ENCODE data around the gene PRM1. TPM values are rescaled to one million over a fixed set of nuclear protein-coding genes. Genes with fewer than 3 reads are reported as not detected.

Gene PRM1
- total and polyA plus RNA-seq, 4 experiments from 2014 or later, result not detected

DNA sequence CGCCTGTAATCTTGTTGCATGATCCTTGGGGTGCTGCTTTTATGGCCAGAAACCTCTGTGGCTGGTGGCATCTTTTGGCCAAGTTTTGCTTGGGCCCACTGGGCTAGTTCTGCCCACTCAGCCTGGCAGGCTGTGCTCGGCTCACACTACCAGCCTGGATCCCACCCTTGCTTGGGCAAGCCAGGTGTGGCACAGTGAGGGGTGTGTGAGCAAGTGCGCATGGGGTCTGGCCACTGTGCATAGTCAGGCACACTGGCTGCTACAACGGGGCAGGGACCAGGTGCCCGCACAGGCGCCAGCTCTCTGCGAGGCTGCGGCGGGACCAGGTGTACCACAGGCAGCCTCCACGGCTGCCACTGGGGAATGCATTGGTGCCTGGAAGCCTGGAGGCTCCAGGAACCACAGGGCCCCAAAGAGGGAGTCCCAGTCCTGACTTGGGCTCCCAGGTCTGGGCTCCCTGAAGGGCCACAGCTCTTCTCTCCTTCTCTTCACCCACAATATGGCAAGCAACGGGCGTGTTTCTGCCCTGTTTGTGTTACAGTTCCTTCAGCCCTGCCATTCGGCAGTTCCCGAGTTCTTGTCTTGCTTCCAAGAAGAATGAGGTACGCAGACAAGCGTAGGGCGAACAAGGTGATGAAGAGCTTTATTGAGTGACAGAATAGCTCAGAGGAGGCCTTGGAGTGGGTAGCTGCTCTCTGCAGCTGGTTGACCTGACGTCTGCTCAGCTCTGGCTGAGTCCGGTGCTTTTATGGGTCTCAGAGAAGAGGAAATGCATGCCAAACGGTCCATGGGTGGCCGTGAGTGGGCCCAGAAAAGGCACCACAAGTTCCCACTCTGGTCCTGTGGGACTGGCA is 26.7 kb upstream of the PRM1 start:
- no peaks in the 10 kb centered on the region for H3K36me3 ChIP-seq (ENCODE audit: insufficient read depth, low read length)
- no peaks in the 10 kb centered on the region for H3K36me3 Mint-ChIP-seq
- peaks cover 17 to 32% (median 26%) of the 10 kb centered on the region in 4 donors for H3K4me1 Mint-ChIP-seq
- intact Hi-C loops (cut with micrococcal nuclease), result no loop called here
- H3K27ac Mint-ChIP-seq, result no peak overlapping the region
- H3K9me3 Mint-ChIP-seq, result peaks cover 0 to 2% (median 0%) of the 10 kb centered on the region in 8 donors
- no peaks in the 10 kb centered on the region for H3K27me3 ChIP-seq (ENCODE audit: insufficient read depth, low read length)
- peaks cover 30% of the 10 kb centered on the region for H3K4me1 ChIP-seq (ENCODE audit: insufficient read depth, low read length)
- no peak overlapping the region for H3K4me3 Mint-ChIP-seq
- no peaks in the 10 kb centered on the region for H3K9me3 ChIP-seq (ENCODE audit: control insufficient read depth in 1 of 2, low read length in 2 of 2)
- no peak overlapping the region for H3K4me3 ChIP-seq (ENCODE audit: low read length in 2 of 2)
- CTCF ChIA-PET (ENCODE audit: partially characterized antibody), result interaction anchor here (1.0 kb wide), 1 partner anchor 55 kb away, joined by 4 read pairs; no protein-coding TSS in a partner anchor
- DNase-seq, result no peak
- POLR2A ChIA-PET (ENCODE audit: partially characterized antibody), result no interaction called here
- H3K27ac ChIP-seq (ENCODE audit: low read depth, low read length), result no peak overlapping the region
- no peaks in the 10 kb centered on the region for H3K27me3 Mint-ChIP-seq

DNA sequence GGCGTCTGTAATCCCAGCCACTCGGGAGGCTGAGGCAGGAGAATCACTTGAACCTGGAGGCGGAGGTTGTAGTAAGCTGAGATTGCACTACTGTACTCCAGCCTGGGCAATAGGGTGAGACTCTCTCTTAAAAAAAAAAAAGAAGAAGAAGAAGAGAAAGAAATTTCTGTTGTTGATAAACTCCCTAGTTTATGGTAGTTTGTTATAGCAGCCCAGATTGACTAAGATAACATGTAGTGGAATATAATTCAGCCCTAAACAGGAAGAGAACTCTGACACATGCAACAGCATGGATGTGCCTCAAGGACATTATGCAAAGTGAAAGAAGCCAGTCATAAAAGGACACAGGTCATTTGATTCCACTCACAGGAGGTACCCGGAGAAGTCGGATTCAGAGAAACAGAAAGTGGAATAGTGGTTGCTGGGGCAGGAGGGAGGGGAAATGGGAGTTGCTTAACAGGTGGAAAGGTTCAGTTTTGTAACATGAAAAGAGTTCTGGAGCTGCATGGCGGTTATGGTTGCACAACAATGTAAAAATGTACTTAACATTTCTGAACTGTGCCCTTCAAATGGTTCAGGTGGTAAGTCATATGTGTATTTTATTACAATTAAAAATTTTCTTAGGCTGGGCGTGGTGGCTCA is 26.0 kb upstream of the PRM1 start:
- Histone ChIP-seq H3K36me3 (ENCODE audit: insufficient read depth, low read length) (no peaks in the 10 kb centered on the region), H3K4me3 (ENCODE audit: low read length in 2 of 2) (no peak overlapping the region), H3K27me3 (ENCODE audit: insufficient read depth, low read length) (no peaks in the 10 kb centered on the region), H3K27ac (ENCODE audit: low read depth, low read length) (no peak overlapping the region), H3K9me3 (ENCODE audit: control insufficient read depth in 1 of 2, low read length in 2 of 2) (no peaks in the 10 kb centered on the region), H3K4me1 (ENCODE audit: insufficient read depth, low read length) (peaks cover 23% of the 10 kb centered on the region)
- Mint-ChIP-seq H3K36me3 (no peaks in the 10 kb centered on the region), H3K27ac (no peak overlapping the region), H3K4me1 (peaks cover 12 to 25% (median 20%) of the 10 kb centered on the region in 4 donors), H3K27me3 (no peaks in the 10 kb centered on the region), H3K4me3 (no peak overlapping the region), H3K9me3 (peaks cover 0 to 2% (median 0%) of the 10 kb centered on the region in 8 donors)
- intact Hi-C loops (cut with micrococcal nuclease), result no loop called here
- ChIA-PET CTCF (ENCODE audit: partially characterized antibody) (interaction anchor here (1.0 kb wide), 1 partner anchor 54 kb away, joined by 4 read pairs; no protein-coding TSS in a partner anchor), POLR2A (ENCODE audit: partially characterized antibody) (no interaction called here)
- DNase-seq, result no peak

DNA sequence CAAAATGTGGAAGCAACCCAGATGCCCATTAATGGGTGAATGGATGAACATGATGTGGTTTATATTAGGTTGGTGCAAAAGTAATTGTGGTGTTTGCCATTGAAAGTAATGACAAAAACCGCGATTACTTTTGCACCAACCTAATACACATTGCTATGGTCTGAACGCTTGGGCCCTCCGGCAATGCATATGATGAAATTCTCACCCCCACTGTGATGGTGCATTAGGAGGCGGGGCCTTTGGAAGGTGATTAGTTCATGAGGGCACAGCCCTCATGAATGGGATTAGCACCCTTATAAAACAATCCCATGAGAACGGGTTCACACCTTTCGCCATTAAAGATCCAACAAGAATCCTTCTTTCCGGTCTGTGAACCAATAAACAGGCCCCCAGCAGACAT is 25.3 kb upstream of the PRM1 start:
- Histone ChIP-seq H3K4me3 (ENCODE audit: low read length in 2 of 2) (no peak overlapping the region), H3K27me3 (ENCODE audit: insufficient read depth, low read length) (no peaks in the 10 kb centered on the region), H3K36me3 (ENCODE audit: insufficient read depth, low read length) (no peaks in the 10 kb centered on the region), H3K4me1 (ENCODE audit: insufficient read depth, low read length) (peaks cover 18% of the 10 kb centered on the region), H3K27ac (ENCODE audit: low read depth, low read length) (no peak overlapping the region), H3K9me3 (ENCODE audit: control insufficient read depth in 1 of 2, low read length in 2 of 2) (no peaks in the 10 kb centered on the region)
- POLR2A ChIA-PET (ENCODE audit: partially characterized antibody), result no interaction called here
- Mint-ChIP-seq H3K4me3 (no peak overlapping the region), H3K4me1 (peaks cover 10 to 18% (median 14%) of the 10 kb centered on the region in 4 donors), H3K27me3 (peaks cover 0 to 2% of the 10 kb centered on the region in 2 donors), H3K9me3 (peaks cover 0 to 2% (median 0%) of the 10 kb centered on the region in 8 donors), H3K27ac (no peak overlapping the region), H3K36me3 (no peaks in the 10 kb centered on the region)
- CTCF ChIA-PET (ENCODE audit: partially characterized antibody), result interaction anchor here (1.1 kb wide), 1 partner anchor 9 kb away, joined by 3 read pairs; no protein-coding TSS in a partner anchor
- intact Hi-C loops (cut with micrococcal nuclease), result no loop called here
- DNase-seq, result no peak

DNA sequence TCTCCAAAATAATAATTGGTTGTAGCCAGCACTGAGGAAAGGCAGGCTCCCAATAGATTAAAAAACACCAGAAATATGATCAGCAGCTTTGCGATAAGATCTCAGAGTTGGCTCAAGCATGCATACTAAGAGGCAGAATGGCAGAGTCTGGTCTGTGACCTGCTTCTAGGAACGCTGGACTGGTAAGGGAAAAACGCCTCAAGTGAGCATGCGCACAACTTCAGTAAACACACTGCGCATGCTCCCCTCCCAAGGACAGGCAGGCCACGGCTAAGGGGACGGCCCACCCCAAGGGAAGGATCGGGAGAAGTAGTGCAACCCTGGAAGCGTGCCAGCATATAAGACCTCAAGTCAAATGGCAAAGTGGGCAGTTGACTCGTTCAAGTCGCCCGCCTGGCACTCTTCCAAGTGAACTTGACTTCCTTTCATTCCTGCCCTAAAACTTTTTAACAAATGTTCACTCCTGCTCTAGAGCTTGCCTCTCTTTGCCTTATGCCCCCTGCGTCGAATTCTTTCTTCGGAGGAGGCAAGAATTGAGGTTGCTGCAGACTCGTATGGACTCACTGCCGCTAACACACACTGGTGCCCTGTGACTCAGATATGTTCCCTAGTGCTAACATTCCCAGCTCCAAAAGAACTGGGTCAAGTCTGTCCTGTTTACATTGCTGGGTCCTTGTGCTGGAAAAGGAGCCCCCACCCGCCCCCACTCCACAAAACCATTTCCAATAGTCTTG is 22.4 kb upstream of the PRM1 start:
- Histone ChIP-seq H3K27me3 (ENCODE audit: insufficient read depth, low read length) (no peaks in the 10 kb centered on the region), H3K9me3 (ENCODE audit: control insufficient read depth in 1 of 2, low read length in 2 of 2) (no peaks in the 10 kb centered on the region), H3K4me1 (ENCODE audit: insufficient read depth, low read length) (no peaks in the 10 kb centered on the region), H3K4me3 (ENCODE audit: low read length in 2 of 2) (no peak overlapping the region), H3K27ac (ENCODE audit: low read depth, low read length) (no peak overlapping the region), H3K36me3 (ENCODE audit: insufficient read depth, low read length) (no peaks in the 10 kb centered on the region)
- Mint-ChIP-seq H3K9me3 (peaks cover 0 to 2% (median 0%) of the 10 kb centered on the region in 8 donors), H3K4me1 (no peaks in the 10 kb centered on the region), H3K27me3 (peaks cover 0 to 2% of the 10 kb centered on the region in 2 donors), H3K27ac (no peak overlapping the region), H3K36me3 (no peaks in the 10 kb centered on the region), H3K4me3 (no peak overlapping the region)
- POLR2A ChIA-PET (ENCODE audit: partially characterized antibody), result no interaction called here
- CTCF ChIA-PET (ENCODE audit: partially characterized antibody), result no interaction called here
- DNase-seq, result no peak
- intact Hi-C loops (cut with micrococcal nuclease), result no loop called here

DNA sequence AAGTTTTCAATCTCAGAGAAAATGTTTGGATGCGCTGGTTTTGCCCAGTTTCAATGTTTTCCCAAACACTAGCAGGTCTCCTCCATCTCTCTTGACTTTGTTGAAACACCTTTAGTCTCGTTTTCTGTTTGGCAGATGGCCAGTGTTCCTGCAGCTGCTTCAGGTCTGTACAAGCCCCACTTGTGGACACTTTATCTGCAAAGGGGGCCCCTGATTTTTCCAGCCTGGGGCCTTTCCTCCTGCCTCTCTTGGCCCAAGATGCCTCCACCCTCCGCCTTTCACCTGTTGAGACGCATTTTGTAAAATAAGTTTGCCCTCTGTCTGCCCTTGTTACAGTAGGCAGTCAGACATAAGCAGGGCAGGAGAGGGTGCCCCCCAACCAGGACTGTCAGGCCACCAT is 21.8 kb upstream of the PRM1 start:
- Mint-ChIP-seq H3K9me3 (peaks cover 0 to 2% (median 0%) of the 10 kb centered on the region in 8 donors), H3K4me1 (peaks cover 0 to 2% (median under 1%) of the 10 kb centered on the region in 4 donors), H3K27ac (no peak overlapping the region), H3K4me3 (no peak overlapping the region), H3K36me3 (no peaks in the 10 kb centered on the region), H3K27me3 (peaks cover 0 to 2% of the 10 kb centered on the region in 2 donors)
- intact Hi-C loops (cut with micrococcal nuclease), result no loop called here
- no peak for DNase-seq
- H3K9me3 ChIP-seq (ENCODE audit: control insufficient read depth in 1 of 2, low read length in 2 of 2), result no peaks in the 10 kb centered on the region
- ChIA-PET POLR2A (ENCODE audit: partially characterized antibody) (no interaction called here), CTCF (ENCODE audit: partially characterized antibody) (no interaction called here)
- H3K36me3 ChIP-seq (ENCODE audit: insufficient read depth, low read length), result no peaks in the 10 kb centered on the region
- peaks cover 3% of the 10 kb centered on the region for H3K4me1 ChIP-seq (ENCODE audit: insufficient read depth, low read length)
- no peak overlapping the region for H3K4me3 ChIP-seq (ENCODE audit: low read length in 2 of 2)
- H3K27me3 ChIP-seq (ENCODE audit: insufficient read depth, low read length), result no peaks in the 10 kb centered on the region
- H3K27ac ChIP-seq (ENCODE audit: low read depth, low read length), result no peak overlapping the region

DNA sequence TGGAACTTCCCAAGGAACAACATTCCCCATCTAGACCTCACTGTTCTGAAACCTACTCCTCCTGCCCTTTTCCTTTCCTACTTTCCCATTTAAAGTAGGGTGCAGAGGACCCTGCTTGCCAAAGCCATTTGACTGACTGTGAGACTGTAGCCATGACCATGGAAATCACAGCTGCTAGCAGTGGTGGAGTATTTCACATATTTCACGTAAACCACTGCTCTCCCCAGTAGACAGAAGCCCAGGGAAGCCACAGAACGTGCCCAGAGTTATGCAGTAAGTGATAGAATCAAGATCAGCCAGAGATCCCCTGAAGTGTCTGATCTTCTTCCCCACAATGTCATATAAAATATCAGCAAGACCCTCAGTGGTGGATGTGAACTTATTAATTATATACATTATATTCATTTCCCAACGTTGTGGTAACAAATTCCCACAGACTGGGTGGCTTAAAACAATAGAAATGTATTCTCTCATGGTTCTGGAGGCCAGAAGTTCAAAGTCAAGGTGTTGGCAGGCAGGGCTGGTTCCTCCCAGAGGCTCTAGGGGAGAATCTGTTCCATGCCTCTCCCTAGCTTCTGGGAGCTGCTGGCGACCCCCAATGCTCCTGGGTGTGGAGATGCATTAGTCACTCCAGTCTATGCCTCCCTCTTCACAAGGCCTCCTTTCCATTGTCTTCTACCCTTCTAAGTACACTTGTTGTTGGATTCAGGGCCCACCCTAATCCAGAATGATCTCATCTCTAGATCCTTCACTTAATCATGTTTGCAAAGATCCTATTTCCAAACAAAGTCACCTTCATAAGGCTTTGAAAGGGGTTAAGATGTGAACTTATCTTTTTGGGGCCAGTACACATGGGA is 20.7 kb upstream of the PRM1 start:
- Mint-ChIP-seq H3K36me3 (no peaks in the 10 kb centered on the region), H3K27ac (no peak overlapping the region), H3K9me3 (peaks cover 0 to 2% (median 0%) of the 10 kb centered on the region in 8 donors), H3K27me3 (peaks cover 0 to 2% of the 10 kb centered on the region in 2 donors), H3K4me3 (no peak overlapping the region), H3K4me1 (peaks cover 11% of the 10 kb centered on the region in 4 donors)
- ChIA-PET CTCF (ENCODE audit: partially characterized antibody) (no interaction called here), POLR2A (ENCODE audit: partially characterized antibody) (no interaction called here)
- Histone ChIP-seq H3K4me1 (ENCODE audit: insufficient read depth, low read length) (peaks cover 14% of the 10 kb centered on the region), H3K27me3 (ENCODE audit: insufficient read depth, low read length) (no peaks in the 10 kb centered on the region), H3K27ac (ENCODE audit: low read depth, low read length) (no peak overlapping the region), H3K4me3 (ENCODE audit: low read length in 2 of 2) (no peak overlapping the region), H3K36me3 (ENCODE audit: insufficient read depth, low read length) (no peaks in the 10 kb centered on the region), H3K9me3 (ENCODE audit: control insufficient read depth in 1 of 2, low read length in 2 of 2) (no peaks in the 10 kb centered on the region)
- DNase-seq, result no peak
- intact Hi-C loops (cut with micrococcal nuclease), result no loop called here
